ENCODE results near the gene NPAS2.

Gene NPAS2

DNA sequence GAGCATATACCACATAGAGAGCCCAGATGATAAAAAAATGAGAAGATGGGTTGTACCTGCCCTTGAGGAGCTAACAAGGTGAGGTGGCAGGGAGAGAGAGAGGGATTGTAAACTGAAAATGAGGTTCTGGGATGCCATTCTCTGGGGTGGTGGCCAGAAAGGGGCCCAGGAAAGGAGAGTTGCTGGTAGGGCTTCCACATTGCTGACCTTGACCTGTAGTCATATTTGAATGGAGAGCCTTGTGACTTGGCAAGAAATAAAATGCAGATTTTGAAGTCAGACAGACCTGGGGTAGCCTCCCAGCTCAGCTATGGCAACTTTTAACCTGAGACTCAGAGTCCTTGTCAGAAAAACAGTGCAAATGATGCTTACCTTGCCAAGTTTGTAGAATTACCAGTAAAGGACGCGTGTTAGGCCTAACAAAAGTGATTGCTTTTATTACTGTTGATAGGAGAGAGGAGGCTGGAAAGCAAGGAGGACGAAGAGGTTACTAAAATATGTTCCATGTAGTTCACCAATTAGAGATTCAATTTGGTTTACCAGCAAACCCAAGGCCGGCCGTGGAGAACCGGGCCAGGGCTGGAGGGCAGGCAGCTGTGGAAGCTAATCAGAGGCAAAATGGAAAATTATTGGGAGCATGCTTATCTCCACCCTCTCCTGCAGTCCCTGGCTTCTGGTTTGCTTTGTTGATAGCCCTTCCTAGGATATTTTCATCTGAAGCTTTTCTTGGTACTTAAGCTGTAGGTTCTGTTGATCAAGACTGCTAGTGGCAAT lies 3.9 kb downstream of the NPAS2 start:
- no peak for DNase-seq

DNA sequence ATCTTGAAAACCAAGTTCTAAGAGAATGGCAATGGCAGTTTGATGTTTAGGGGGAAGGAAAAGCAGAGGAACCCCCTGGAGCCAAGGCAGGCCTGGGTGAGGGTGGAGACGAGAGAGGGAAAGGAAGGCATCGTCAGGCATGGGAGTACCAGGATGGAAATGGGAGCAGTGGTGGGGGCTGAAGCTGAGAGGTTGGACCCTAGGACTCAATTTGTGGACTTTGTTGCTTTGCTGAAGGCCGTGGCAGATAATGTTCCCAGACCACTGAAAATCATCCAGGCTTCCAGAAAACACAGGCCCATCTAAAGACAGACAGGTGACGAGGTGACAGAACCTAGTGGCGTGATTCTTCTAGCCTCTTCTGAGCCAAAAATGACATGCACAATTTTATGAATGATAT lies 4.9 kb downstream of the NPAS2 start:
- DNase-seq = no peak

DNA sequence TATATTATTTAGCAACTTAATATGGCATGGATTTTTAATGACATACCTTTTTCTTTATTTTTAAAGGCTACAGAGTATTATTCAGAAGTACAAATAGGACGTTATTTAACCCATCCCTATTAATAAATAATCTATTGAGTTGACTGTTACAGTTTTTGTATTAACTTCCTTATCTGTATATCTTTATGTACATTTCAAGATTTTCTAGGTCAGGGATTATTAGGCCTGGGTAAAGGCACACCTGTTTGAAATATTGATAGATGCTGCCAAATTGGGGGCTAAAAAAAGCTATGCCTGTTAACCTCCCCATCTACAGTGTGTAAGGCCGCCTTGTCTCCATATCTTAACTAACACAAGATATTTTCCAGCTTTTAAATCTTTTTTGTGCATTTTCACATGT lies 6.6 kb downstream of the NPAS2 start:
- DNase-seq = no peak

- no peak for DNase-seq
Observed at GRCh38 chr2:100831158-100831750, 11.3 kb downstream of the NPAS2 start.

DNA sequence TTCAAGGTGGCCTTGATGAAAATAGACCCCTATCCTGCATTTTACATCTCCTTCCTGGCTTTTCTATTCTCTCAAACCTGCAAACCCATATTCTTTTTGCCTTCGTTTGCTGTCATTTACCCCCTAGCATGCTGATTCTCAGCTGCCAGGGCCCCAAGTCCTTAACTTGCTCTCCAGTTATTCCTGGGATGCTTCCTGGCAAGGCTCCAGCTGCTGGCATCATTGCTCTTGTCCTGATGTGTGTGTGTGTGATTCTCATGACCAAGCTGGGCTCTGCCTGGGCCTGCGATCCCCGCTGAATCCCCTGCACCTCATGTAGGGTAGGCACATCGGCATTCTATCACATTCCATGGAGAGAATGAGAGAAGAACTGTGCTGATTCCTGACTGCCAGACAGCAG lies 11.9 kb downstream of the NPAS2 start:
- no peak for DNase-seq

DNA sequence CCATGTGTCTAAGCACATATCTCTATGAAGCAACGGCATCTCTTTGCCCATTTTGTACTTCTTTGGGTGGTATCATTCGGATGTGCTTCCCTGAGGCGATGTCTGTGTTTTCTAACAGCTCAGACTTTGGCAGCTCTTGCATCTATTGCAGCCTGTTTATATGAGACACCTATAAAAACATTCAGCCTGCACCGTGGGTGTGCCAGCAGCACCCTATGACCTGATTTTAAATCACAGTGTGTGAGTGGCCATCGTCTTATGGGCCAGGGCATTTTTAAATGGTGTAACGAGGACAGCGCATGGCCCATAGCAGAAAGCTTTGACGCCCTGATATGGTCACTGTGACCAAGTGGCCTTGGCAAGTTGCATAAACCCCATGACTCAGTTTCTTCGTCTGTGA lies 12.9 kb downstream of the NPAS2 start:
- no peak for DNase-seq

DNA sequence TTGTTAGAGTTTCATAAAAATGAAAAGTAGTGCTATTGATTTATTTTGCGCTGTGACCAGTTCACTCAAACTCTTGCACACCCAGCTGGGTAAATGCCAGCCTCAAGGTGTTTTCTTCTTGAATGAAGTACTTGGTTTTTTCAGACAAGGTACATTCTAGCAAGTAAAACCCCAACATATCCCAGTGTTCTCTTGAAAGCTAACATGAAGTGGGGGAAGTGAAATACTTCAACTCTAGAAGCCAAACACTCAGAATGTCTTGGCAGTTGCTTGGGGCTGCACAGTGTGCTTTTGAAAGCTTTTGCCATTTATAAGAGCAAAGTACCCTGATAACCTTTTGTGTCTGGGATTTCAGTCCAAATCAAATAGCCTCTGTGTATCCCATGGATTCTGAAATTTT lies 13.4 kb downstream of the NPAS2 start:
- DNase-seq = no peak

GRCh38 chr2:100834221-100834620 lies 14.3 kb downstream of the NPAS2 start:
- DNase-seq = no peak

- DNase-seq = no peak
Observed at GRCh38 chr2:100835006-100835659, 15.2 kb downstream of the NPAS2 start.

DNA sequence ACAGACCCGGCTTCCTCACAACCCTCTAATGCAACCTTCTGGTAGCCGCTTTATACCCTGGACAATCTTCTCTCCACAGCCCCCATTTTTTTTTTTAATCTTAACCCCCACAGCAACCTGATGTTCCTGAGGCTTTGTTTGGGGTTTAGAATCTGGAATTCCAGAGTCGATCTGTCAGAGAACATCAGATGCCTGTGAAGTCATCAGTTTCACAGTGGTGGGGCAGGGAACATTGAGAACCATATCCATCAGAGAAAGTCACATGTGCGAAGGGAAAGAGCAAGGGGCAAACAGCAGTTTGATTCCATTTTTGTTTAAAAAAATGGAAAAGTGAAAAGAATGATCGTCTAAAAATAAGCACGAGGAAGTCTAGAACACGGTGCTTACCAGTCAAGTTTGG lies 20.6 kb downstream of the NPAS2 start:
- DNase-seq = no peak

GRCh38 chr2:100842241-100842922 lies 22.4 kb downstream of the NPAS2 start:
- no peak for DNase-seq

GRCh38 chr2:100844514-100844913 lies 24.6 kb downstream of the NPAS2 start:
- DNase-seq = no peak

DNA sequence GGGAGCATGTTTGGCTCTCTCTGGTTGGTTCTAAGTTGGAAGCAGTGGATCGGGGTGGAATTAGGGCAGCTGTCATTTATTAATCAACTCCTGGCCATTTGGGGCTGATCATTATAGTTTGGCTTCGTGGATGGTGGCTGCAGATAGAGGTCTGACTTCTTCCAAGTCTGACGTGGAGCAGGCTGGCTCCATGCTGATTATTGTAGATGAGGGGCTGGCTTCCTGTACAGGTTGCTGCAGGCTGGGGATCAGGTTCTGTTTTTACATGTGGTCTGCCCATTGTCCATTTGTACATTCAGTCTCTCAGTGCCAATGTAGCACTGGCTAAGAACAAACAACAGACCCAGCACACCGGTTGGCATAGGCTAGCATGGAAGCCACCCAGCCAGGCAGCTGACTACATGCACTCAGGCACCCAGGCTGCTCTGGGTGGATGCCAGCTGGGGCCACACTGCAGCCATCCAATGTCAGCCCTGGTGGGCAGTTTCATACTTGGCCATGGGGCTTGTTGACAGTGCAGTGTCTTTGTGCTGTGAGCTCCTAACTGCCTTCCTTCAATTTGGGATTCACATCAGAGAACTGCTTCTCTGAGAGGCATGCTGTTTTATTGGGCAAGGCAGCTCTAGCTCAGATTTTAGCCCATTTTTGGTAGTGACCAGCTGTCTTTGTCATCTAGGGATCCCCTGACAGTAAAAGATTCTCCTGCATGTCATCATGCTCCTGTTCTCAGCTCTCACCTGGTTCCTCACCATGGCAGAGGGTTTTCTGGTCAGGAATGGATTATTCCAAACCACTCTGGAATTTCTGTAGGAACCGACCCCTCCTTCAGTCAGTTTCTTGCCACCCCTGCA lies 25.4 kb downstream of the NPAS2 start:
- DNase-seq = no peak

DNA sequence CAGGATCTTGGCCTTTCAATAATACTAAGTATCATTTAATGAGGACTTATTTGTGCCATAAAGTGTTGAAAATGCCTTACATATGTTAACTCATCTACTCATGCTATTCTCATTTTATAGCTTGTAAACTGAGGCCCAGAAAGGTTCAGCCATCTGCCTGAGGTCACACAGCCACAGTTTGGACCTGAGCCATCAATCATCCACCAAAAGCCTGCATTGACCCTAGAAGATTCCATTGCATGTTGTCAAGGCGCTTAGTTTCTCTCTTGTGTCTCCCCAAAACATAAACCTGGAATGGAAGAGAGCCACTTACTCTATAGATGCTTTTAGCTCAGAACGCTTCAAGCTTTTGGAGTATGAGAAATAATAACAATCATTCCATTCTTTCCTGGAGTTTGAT lies 26.8 kb downstream of the NPAS2 start:
- DNase-seq = no peak

- DNase-seq = no peak
Observed at GRCh38 chr2:100852447-100852846, 32.5 kb downstream of the NPAS2 start.

GRCh38 chr2:100852999-100853908 lies 33.3 kb downstream of the NPAS2 start:
- no peak for DNase-seq

- no peak for DNase-seq
Observed at GRCh38 chr2:100853909-100854810, 34.2 kb downstream of the NPAS2 start.

DNA sequence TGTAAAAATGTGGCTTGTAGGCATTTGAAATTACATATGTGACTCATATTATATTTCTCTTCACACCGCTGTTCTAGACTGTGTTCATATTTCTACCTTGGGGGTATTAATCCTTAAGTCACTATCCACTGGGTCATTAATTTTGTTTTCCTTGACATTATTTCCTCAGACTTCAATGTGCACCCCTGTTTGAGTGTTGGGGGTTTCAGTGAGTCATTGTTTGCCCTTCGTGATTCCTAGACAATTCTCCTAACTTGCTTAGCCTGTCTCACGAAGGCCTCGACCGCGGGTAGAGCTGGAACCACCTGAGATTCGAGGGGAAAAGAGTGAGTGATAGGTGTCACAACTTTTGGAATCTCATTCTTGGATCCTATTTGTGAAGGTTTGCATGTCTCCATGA lies 35.1 kb downstream of the NPAS2 start:
- DNase-seq = no peak

DNA sequence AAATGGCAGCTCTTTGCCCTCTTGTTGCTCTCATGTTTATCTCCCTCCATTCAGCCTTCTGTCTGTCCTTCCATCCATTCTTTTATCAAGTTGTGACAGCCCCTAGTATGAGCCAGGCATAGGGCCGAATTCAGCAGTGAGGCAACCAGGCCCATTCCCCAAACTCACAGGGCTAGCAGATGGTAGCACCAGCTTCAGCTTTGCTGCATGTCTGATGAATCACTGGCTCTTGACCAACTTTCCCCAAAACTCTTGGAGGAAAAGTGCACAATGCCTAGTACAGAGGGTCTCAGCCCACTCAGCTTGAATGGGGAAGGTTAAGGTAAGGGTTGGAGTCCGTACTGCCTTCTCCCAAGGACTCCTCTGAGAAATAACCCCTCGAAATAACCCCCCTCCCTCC lies 35.7 kb downstream of the NPAS2 start:
- DNase-seq = no peak

DNA sequence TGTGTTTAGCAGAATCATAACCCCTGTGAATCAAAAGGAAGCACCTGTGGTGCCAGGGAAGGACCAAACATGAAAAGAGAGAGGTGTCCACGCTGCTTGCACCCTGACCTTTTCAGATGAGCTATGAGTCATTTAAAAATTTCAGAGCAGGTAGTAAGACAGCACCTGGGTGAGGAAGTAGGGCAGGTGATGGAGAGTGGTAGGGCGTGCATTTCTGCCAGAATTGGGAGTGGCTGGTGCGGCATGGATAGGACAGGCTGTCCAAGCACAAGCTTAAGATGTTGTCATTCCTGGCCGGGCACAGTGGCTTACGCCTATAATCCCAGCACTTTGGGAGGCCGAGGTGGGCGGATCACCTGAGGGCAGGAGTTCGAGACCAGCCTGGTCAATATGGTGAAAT lies 36.8 kb downstream of the NPAS2 start:
- DNase-seq = no peak

- DNase-seq = no peak
Observed at GRCh38 chr2:100857341-100857740, 37.4 kb downstream of the NPAS2 start.
